ENCODE measurements around the gene SH3BP5. TPM values are rescaled to one million over a fixed set of nuclear protein-coding genes. Genes with fewer than 3 reads are reported as not detected.

SH3BP5 gene
- total and polyA plus RNA-seq, 2 donors (not counting 1 experiment from before 2014, with no cell fraction given), result 6.7 to 12.9 TPM

GRCh38 chr3:15325228-15325627, 7.2 kb downstream of the SH3BP5 start:
- H3K36me3 ChIP-seq (ENCODE audit: control insufficient read depth, insufficient read depth, low read length), result no peaks in the 10 kb centered on the region
- H3K79me2 ChIP-seq (ENCODE audit: control insufficient read depth, insufficient read depth, low read length), result no peaks in the 10 kb centered on the region
- no peak overlapping the region for H3K4me2 ChIP-seq (ENCODE audit: extremely low read depth, insufficient read depth, low read length)
- H3K4me1 ChIP-seq (ENCODE audit: control insufficient read depth, extremely low read depth, insufficient read depth, low read length), result peaks cover 2% of the 10 kb centered on the region
- TF ChIP-seq EZH2 (IDR thresholded peaks at IDR 0.05; ENCODE audit: low read length, missing control alignments) (no peak), CTCF (conservative IDR thresholded peaks at IDR 0.05 in 1 of 2, IDR thresholded peaks at IDR 0.05 in 1 of 2; ENCODE audit: low read depth in 1 of 2, low read length in 2 of 2) (no peak)
- no peaks in the 10 kb centered on the region for H4K20me1 ChIP-seq (ENCODE audit: control insufficient read depth, extremely low read depth, insufficient read depth, low read length)
- H3K4me3 ChIP-seq (replicated peaks in 1 of 4; ENCODE audit: control extremely low read depth in 1 of 4, insufficient read depth in 1 of 4, low read depth in 3 of 4, low read length in 4 of 4), result no peak overlapping the region
- no peak overlapping the region for H3K9ac ChIP-seq (ENCODE audit: insufficient read depth, low read length)
- DNase-seq (ENCODE audit: low read depth in 2 of 2), result peak in 1 of 2 donors; percentile 93
- H3K27ac ChIP-seq (ENCODE audit: insufficient read depth, low read length), result no peak overlapping the region
- H3K9me3 ChIP-seq (ENCODE audit: control insufficient read depth, insufficient read depth, low read depth, low read length), result no peaks in the 10 kb centered on the region
- H3K27me3 ChIP-seq (ENCODE audit: control insufficient read depth, insufficient read depth, low read length), result no peaks in the 10 kb centered on the region
- H2AFZ ChIP-seq (ENCODE audit: low read length), result no peak overlapping the region

- H3K4me2 ChIP-seq (ENCODE audit: extremely low read depth, insufficient read depth, low read length), result no peak overlapping the region
- H3K9me3 ChIP-seq (ENCODE audit: control insufficient read depth, insufficient read depth, low read depth, low read length), result no peaks in the 10 kb centered on the region
- TF ChIP-seq CTCF (conservative IDR thresholded peaks at IDR 0.05 in 1 of 2, IDR thresholded peaks at IDR 0.05 in 1 of 2; ENCODE audit: low read depth in 1 of 2, low read length in 2 of 2), result no peak
- TF ChIP-seq EZH2 (IDR thresholded peaks at IDR 0.05; ENCODE audit: low read length, missing control alignments), result no peak
- peak in 1 of 2 donors; percentile 48 for DNase-seq (ENCODE audit: low read depth in 2 of 2)
- no peaks in the 10 kb centered on the region for H3K36me3 ChIP-seq (ENCODE audit: control insufficient read depth, insufficient read depth, low read length)
- no peak overlapping the region for H3K27ac ChIP-seq (ENCODE audit: insufficient read depth, low read length)
- H3K27me3 ChIP-seq (ENCODE audit: control insufficient read depth, insufficient read depth, low read length), result no peaks in the 10 kb centered on the region
- H3K4me1 ChIP-seq (ENCODE audit: control insufficient read depth, extremely low read depth, insufficient read depth, low read length), result peaks cover 2% of the 10 kb centered on the region
- no peaks in the 10 kb centered on the region for H4K20me1 ChIP-seq (ENCODE audit: control insufficient read depth, extremely low read depth, insufficient read depth, low read length)
- no peak overlapping the region for H3K9ac ChIP-seq (ENCODE audit: insufficient read depth, low read length)
- no peaks in the 10 kb centered on the region for H3K79me2 ChIP-seq (ENCODE audit: control insufficient read depth, insufficient read depth, low read length)
- no peak overlapping the region for H3K4me3 ChIP-seq (replicated peaks in 1 of 4; ENCODE audit: control extremely low read depth in 1 of 4, insufficient read depth in 1 of 4, low read depth in 3 of 4, low read length in 4 of 4)
- no peak overlapping the region for H2AFZ ChIP-seq (ENCODE audit: low read length)
Observed at GRCh38 chr3:15324379-15324808, 8.0 kb downstream of the SH3BP5 start.

GRCh38 chr3:15323063-15323462, 9.3 kb downstream of the SH3BP5 start:
- Histone ChIP-seq H3K27ac (ENCODE audit: insufficient read depth, low read length) (no peak overlapping the region), H3K9ac (ENCODE audit: insufficient read depth, low read length) (no peak overlapping the region), H3K4me1 (ENCODE audit: control insufficient read depth, extremely low read depth, insufficient read depth, low read length) (peaks cover 2% of the 10 kb centered on the region), H3K9me3 (ENCODE audit: control insufficient read depth, insufficient read depth, low read depth, low read length) (no peaks in the 10 kb centered on the region), H2AFZ (ENCODE audit: low read length) (no peak overlapping the region), H3K36me3 (ENCODE audit: control insufficient read depth, insufficient read depth, low read length) (no peaks in the 10 kb centered on the region), H3K27me3 (ENCODE audit: control insufficient read depth, insufficient read depth, low read length) (no peaks in the 10 kb centered on the region), H3K4me2 (ENCODE audit: extremely low read depth, insufficient read depth, low read length) (no peak overlapping the region), H4K20me1 (ENCODE audit: control insufficient read depth, extremely low read depth, insufficient read depth, low read length) (no peaks in the 10 kb centered on the region), H3K4me3 (replicated peaks in 1 of 4; ENCODE audit: control extremely low read depth in 1 of 4, insufficient read depth in 1 of 4, low read depth in 3 of 4, low read length in 4 of 4) (no peak overlapping the region), H3K79me2 (ENCODE audit: control insufficient read depth, insufficient read depth, low read length) (no peaks in the 10 kb centered on the region)
- TF ChIP-seq CTCF (conservative IDR thresholded peaks at IDR 0.05 in 1 of 2, IDR thresholded peaks at IDR 0.05 in 1 of 2; ENCODE audit: low read depth in 1 of 2, low read length in 2 of 2) (no peak), EZH2 (IDR thresholded peaks at IDR 0.05; ENCODE audit: low read length, missing control alignments) (no peak)
- DNase-seq (ENCODE audit: low read depth in 2 of 2), result no peak

All from fibroblast of lung (primary cell).